IPS-NIHi7 (cell line): Measurements from ENCODE around the gene MFAP2.
A peak's percentile ranks its signal among the peaks of the same experiment; 100 is the strongest.
"Not testable (repeated sequence)": the region's sequence is repeated elsewhere in the genome, so short reads cannot be mapped to it uniquely, and the experiment has no call there.

Experiments
- DNase-seq: peaks from one replicate; pipeline ENCODE4 v3.0.0; 2012; ENCODE audit warnings: mixed read lengths; ENCODE audit errors: extremely low spot score

The MFAP2 gene

DNA sequence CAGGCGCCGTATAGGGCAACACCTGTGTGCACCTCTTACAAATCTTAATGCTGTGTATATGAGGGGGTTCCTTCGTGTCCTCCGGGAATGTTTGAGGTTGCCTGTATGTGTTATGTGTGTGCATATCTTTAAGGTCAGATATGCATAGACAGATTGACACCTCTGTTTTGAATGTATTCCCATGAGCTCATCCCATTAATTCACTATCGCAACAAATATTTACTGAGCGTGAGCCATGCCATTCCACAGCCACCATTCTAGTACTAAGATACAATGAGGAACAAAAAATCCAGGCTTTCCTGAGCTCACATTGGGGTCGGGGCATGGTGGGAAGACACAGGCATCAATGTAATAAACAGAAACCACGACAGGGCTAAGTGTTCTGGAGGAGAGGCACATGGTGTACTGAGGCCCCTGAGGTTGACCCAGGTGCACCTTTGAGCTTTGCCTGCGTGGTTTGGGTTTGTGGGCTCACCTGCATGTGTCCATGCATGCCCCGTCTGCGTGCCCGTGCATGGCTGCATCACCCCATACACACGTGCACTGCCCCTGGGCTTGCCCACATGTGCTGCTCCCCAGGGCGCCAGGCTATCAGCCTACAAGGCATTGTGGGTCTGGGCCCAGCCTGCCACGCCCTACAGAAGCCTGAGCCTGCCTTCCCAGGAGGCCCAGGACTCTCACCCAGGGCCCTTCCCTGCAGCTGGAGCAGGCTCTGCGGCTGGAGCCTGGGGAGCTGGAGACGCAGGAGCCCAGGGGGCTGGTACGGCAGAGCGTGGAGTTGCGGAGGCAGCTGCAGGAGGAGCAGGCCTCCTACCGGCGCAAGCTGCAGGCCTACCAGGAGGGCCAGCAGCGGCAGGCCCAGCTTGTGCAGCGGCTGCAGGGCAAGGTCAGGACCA, 51.0 kb downstream of the MFAP2 start:
- DNase-seq: not testable (repeated sequence)

DNA sequence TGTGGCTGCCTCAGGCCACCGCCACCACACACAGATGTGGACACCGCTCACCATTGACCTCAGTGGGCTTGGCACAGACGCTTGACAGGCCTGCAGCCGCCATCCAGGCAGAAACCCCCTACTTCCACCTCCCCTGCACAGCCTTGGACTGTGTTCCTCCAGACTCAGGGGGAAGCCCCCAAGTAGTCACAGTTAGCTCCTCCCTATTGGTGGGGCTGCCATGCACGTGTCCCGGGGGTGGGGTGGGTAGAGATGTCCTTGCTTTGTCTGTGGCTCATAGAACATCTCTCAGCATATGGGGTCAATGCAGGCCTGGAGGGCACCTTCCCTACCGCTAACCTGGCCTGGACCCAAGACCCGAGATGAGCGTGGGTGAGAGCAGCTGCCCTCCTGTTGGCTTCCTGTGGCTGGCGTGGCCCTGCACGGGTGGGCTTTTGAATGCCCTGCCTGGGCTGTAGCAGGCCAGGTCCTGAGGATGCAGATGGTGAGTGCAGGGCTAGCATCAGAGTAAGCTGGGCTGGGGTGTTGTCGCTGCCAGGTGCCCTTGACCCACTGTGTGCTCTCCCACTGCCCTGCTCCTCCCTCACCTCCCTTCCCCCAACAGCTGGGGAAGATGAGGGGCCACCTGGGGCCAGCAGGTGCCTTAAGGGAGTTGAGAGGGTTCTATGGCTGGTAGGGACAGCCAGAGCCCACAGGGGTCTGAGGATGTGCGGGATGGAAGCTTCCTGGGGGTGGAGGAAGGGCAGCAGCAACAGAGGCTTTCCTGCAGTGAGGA, 52.5 kb downstream of the MFAP2 start:
- no peak for DNase-seq

- no peak for DNase-seq
These were observed 53.2 kb downstream of the MFAP2 start for GRCh38 chr1:16927256-16927655.

- peak; percentile 62 for DNase-seq
These were observed 53.8 kb downstream of the MFAP2 start for GRCh38 chr1:16926491-16927073.

DNA sequence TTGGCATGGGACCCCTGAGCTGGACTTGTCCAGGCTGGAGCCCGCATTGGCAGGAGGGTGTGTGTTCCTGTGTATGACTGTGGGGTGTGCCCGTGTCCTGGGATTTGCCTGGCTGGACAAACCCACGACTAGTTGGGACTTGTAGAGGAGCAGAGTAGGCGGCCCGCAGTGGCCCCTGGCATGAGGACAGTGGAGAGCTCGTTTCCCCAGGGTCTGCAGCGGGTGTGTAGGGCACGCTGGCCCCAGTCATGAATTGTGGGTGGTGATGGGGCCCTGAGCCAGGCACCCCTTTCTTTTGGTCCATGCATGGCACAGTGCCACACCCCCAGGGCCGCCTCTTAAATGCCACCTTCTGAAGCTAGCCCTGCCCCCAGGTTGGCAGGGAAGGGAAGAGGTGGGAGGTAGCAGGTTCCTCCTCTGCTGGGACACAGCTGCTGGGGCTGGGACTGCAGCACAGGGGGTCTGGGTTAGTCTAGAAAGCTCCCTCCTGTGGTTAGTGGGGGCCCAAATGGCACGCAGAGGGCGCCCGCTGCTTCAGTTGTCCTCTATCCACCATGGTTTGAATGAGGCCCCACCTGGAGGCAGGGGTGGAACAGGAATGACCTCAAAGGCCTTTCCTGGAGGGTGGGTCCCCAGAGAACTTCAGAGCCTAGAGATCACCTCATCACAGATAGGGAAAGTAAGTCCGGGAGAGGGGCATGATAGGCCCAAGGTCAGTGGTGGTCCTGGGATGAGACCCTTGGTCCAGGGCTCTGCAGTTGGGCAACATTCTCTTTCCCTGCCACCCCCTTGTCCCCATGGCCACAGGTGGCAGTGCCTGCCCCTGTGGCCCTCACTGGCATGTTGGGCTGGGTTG, 54.6 kb downstream of the MFAP2 start:
- no peak for DNase-seq

- no peak for DNase-seq
These were observed 55.4 kb downstream of the MFAP2 start for GRCh38 chr1:16924919-16925477.
